IMR-90 (cell line): ENCODE results near the gene NTN4. TPM values are rescaled to one million over a fixed set of nuclear protein-coding genes. Genes with fewer than 3 reads are reported as not detected.

ENCODE experiments used
- ATAC-seq: fragments of 200-7000 bp; cut with Tn5 transposase; 2 replicates; pipeline ENCODE4 v1.9.1; 2020; ENCODE audit warnings: low read depth, mild to moderate bottlenecking, moderate library complexity
- BruUV-seq: library from RNA; stranded (reverse); fragments of 400-500 nt; replicated peaks from 2 replicates; lab custom pipeline; 2021; lab: Mats Ljungman, UMichigan
- CTCF ChIA-PET: fragments of 300-600 bp; formaldehyde crosslinking; extraction: SDS; loops from one replicate; lab custom pipeline; 2021; ENCODE audit warnings: antibody characterized with exemption; lab: Yijun Ruan, JAX
- POLR2A ChIA-PET: fragments of 300-600 bp; sonication (Branson Sonifier 250); formaldehyde crosslinking; loops from one replicate; lab custom pipeline; 2022; ENCODE audit warnings: antibody characterized with exemption; ENCODE audit not compliant: unreplicated experiment; lab: Charles Lee
- DNase-seq: peaks from one replicate; pipeline ENCODE4 v3.0.0; 2013
- H2AFZ ChIP-seq: replicated peaks from 2 replicates; pipeline ENCODE3; 2013; ENCODE audit warnings: low read length, mild to moderate bottlenecking; ENCODE audit not compliant: poor library complexity
- H2AK5ac ChIP-seq: 2 replicates; pipeline ENCODE4 v1.6.1; 2013; ENCODE audit warnings: low read depth, low read length, inconsistent platforms
- H2AK9ac ChIP-seq: replicated peaks from 2 replicates; pipeline ENCODE3; 2013; ENCODE audit warnings: mild to moderate bottlenecking, low read depth, low read length, moderate library complexity; ENCODE audit not compliant: poor library complexity
- H2BK120ac ChIP-seq: 2 replicates; pipeline ENCODE4 v1.6.1; 2013; ENCODE audit warnings: low read depth, low read length, inconsistent platforms
- H2BK15ac ChIP-seq: 3 replicates; pipeline ENCODE4 v1.6.1; 2013; ENCODE audit warnings: low read depth, low read length, inconsistent platforms
- H2BK20ac ChIP-seq: 2 replicates; pipeline ENCODE4 v1.6.1; 2013; ENCODE audit warnings: low read depth, mild to moderate bottlenecking, inconsistent platforms, low read length, moderate library complexity
- H2BK5ac ChIP-seq: 2 replicates; pipeline ENCODE4 v1.6.1; 2013; ENCODE audit warnings: mild to moderate bottlenecking, low read depth, low read length, inconsistent platforms; ENCODE audit not compliant: poor library complexity, severe bottlenecking
- H3K14ac ChIP-seq: replicated peaks from 2 replicates; pipeline ENCODE4 v1.6.1; 2013; ENCODE audit warnings: low read depth, low read length, inconsistent platforms
- H3K18ac ChIP-seq: 2 replicates; pipeline ENCODE4 v1.6.1; 2013; ENCODE audit warnings: low read depth, low read length, control low read depth
- H3K23ac ChIP-seq: 2 replicates; pipeline ENCODE4 v1.6.1; 2013; ENCODE audit warnings: low read depth, low read length, inconsistent platforms
- H3K27ac ChIP-seq: 2 replicates; pipeline ENCODE4 v1.5.1; 2013; ENCODE audit warnings: mild to moderate bottlenecking, control low read depth, low read length; ENCODE audit not compliant: insufficient read depth
- H3K27me3 ChIP-seq: 2 replicates; pipeline ENCODE4 v1.6.1; 2013; ENCODE audit warnings: low read length; ENCODE audit not compliant: control insufficient read depth, insufficient read depth
- H3K36me3 ChIP-seq: 2 replicates; pipeline ENCODE4 v1.6.1; 2013; ENCODE audit warnings: low read length, mixed read lengths; ENCODE audit not compliant: control insufficient read depth, insufficient read depth
- H3K4ac ChIP-seq: 2 replicates; pipeline ENCODE4 v1.6.1; 2013; ENCODE audit warnings: low read depth, low read length, inconsistent platforms
- H3K4me1 ChIP-seq: 2 replicates; pipeline ENCODE4 v1.6.1; 2013; ENCODE audit warnings: low read length, mixed read lengths; ENCODE audit not compliant: control insufficient read depth, insufficient read depth
- H3K4me2 ChIP-seq: 2 replicates; pipeline ENCODE4 v1.6.1; 2013; ENCODE audit warnings: low read depth, mild to moderate bottlenecking, control low read depth, low read length, moderate library complexity
- H3K4me3 ChIP-seq: 2 replicates; pipeline ENCODE4 v1.5.1; 2013; ENCODE audit warnings: low read depth, mild to moderate bottlenecking, control low read depth, low read length, moderate library complexity; ENCODE audit not compliant: insufficient read depth
- H3K56ac ChIP-seq: 2 replicates; pipeline ENCODE4 v1.6.1; 2013; ENCODE audit warnings: low read length, inconsistent platforms; ENCODE audit not compliant: insufficient read depth; ENCODE audit errors: extremely low read depth
- H3K79me1 ChIP-seq, 2 experiments: 2 replicates each; pipeline ENCODE4 v1.6.1; 2013; ENCODE audit warnings: low read length in 2 of 2, inconsistent platforms in 1 of 2, low read depth in 1 of 2
- H3K9ac ChIP-seq: 2 replicates; pipeline ENCODE4 v1.6.1; 2013; ENCODE audit warnings: low read depth, low read length, control low read depth
- H3K9me1 ChIP-seq: 2 replicates; pipeline ENCODE4 v1.6.1; 2013; ENCODE audit warnings: low read length, inconsistent platforms; ENCODE audit not compliant: insufficient read depth
- H3K9me3 ChIP-seq: 2 replicates; pipeline ENCODE4 v1.6.1; 2013; ENCODE audit warnings: low read length; ENCODE audit not compliant: control insufficient read depth, insufficient read depth
- H4K20me1 ChIP-seq: 2 replicates; pipeline ENCODE4 v1.6.1; 2013; ENCODE audit warnings: low read length, inconsistent platforms; ENCODE audit not compliant: insufficient read depth
- H4K5ac ChIP-seq: 2 replicates; pipeline ENCODE4 v1.6.1; 2013; ENCODE audit warnings: mild to moderate bottlenecking, low read depth, low read length, control low read depth
- H4K8ac ChIP-seq, 2 experiments: 2 replicates each; pipeline ENCODE4 v1.6.1; 2013; ENCODE audit warnings: low read depth in 2 of 2, low read length in 2 of 2, control low read depth in 1 of 2, inconsistent platforms in 1 of 2
- H4K91ac ChIP-seq: 2 replicates; pipeline ENCODE4 v1.6.1; 2013; ENCODE audit warnings: low read depth, low read length, inconsistent platforms; ENCODE audit not compliant: insufficient read depth
- CEBPB ChIP-seq: IDR thresholded peaks from 2 replicates; pipeline ENCODE4 v1.6.1; 2012; ENCODE audit warnings: low read depth, low read length, improper control_type of control experiment
- RCOR1 ChIP-seq: IDR thresholded peaks from 2 replicates; pipeline ENCODE4 v1.6.1; 2012; ENCODE audit warnings: mild to moderate bottlenecking, low read length, improper control_type of control experiment; ENCODE audit not compliant: insufficient replicate concordance
- WGBS, 2 experiments: methylation state at CpG; one replicate each; pipeline versions ENCODE4 v1.1.5 to v1.1.7; 2013; ENCODE audit warnings: missing lambda C conversion rate in 2 of 2; ENCODE audit not compliant: insufficient read length in 1 of 2; ENCODE audit errors: extremely low coverage in 2 of 2; 5-methylcytosine and 5-hydroxymethylcytosine counted together
- dilution Hi-C: fragments of 300-500 bp; cut with HindIII; formaldehyde crosslinking; loops from one replicate; pipeline ENCODE4 v1.14.3; 2018; ENCODE audit warnings: low sequenced_read_pairs; ENCODE audit not compliant: unreplicated experiment
- in situ Hi-C: fragments of 300-500 bp; cut with MboI; formaldehyde crosslinking; loops from 3 replicates; pipeline ENCODE4 v1.14.3; 2019; ENCODE audit warnings: low sequenced_read_pairs, inconsistent platforms, mixed read lengths
- intact Hi-C: fragments of 100-400 bp; cut with micrococcal nuclease; formaldehyde crosslinking; loops from 2 replicates; pipeline ENCODE4 v1.10.0; 2022
- polyA plus RNA-seq, 3 experiments: library from polyadenylated mRNA; depleted of rRNA; stranded (reverse); fragments of >200 nt; gene quantifications; 2 replicates each; pipeline ENCODE4 v1.2.3, GENCODE V29; 2012; ENCODE audit warnings: low replicate concordance in 1 of 3
- total RNA-seq: library from RNA; depleted of rRNA; stranded (reverse); fragments of >200 nt; gene quantifications from 2 replicates; pipeline ENCODE4 v1.2.3, GENCODE V29; 2012

The NTN4 gene
- total and polyA plus RNA-seq, 2 of the 4 experiments (the other 2 are of a cell fraction): 54.6 to 56.6 TPM

GRCh38 chr12:95723693-95724384, 66.7 kb downstream of the NTN4 start:
- H2BK15ac ChIP-seq: no peak overlapping the region
- H2AK9ac ChIP-seq: no peak overlapping the region
- no peak overlapping the region for H3K4me2 ChIP-seq
- H3K56ac ChIP-seq: no peak overlapping the region
- in situ Hi-C loops: no loop called here
- no peak overlapping the region for H2AFZ ChIP-seq
- TF ChIP-seq RCOR1 (no peak), CEBPB (no peak)
- no peak overlapping the region for H3K27ac ChIP-seq
- no peak overlapping the region for H3K9ac ChIP-seq
- no peak overlapping the region for H4K91ac ChIP-seq
- H3K36me3 ChIP-seq: peaks cover 7% of the 10 kb centered on the region; the same call in 1 of the 2 replicates
- no peak overlapping the region for H3K4ac ChIP-seq
- no peak overlapping the region for H3K4me3 ChIP-seq
- no peak for DNase-seq
- no peak overlapping the region for H4K8ac ChIP-seq
- no peak for ATAC-seq
- ChIA-PET POLR2A (no interaction called here), CTCF (no interaction called here)
- no peak overlapping the region for H3K18ac ChIP-seq
- intact Hi-C loops: no loop called here
- WGBS, 2 experiments: no CpG with 5 or more reads among the region's 4 CpGs
- H3K4me1 ChIP-seq: no peaks in the 10 kb centered on the region
- no peaks in the 10 kb centered on the region for H4K20me1 ChIP-seq
- no peak overlapping the region for H4K5ac ChIP-seq
- H2BK120ac ChIP-seq: no peak overlapping the region
- H3K27me3 ChIP-seq: no peaks in the 10 kb centered on the region
- BruUV-seq: no TSS peak
- H3K9me3 ChIP-seq: no peaks in the 10 kb centered on the region
- H3K23ac ChIP-seq: no peak overlapping the region
- peaks cover 0 to 8% of the 10 kb centered on the region in 2 experiments; a peak in 2 of 4 replicates for H3K79me1 ChIP-seq
- H2AK5ac ChIP-seq: no peak overlapping the region
- H3K14ac ChIP-seq: no peak overlapping the region
- dilution Hi-C loops: no loop called here
- no peak overlapping the region for H2BK20ac ChIP-seq
- no peak overlapping the region for H2BK5ac ChIP-seq
- H3K9me1 ChIP-seq: 0 out of 2 replicates have a peak, but pooled peaks cover 2% of the 10 kb centered on the region
